ENCODE results near the gene TBL3. TPM values are rescaled to one million over a fixed set of nuclear protein-coding genes. Genes with fewer than 3 reads are reported as not detected.
A peak's percentile ranks its signal among the peaks of the same experiment; 100 is the strongest.

TBL3 gene
- total RNA-seq, 1 experiment from 2014 or later: 42.4 TPM

DNA sequence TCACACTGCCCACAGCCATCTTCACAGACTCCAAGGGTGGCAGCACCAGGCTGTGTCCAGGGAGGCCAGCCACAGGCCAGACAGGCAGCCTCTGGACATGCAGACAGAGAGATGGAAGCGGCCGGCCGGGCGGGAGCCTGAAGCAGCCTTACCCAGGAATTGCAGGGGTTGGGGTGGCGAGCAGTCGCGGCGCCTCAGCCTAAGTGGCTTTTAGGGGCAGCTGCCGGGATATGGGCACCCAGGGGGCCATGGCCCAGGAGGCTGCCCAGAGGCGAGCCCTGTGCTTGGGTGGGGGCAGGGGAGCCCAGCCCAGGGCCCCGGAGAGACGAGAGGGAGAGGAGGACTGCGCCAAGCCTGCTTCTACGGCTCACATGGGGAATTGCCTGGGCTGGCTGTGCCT lies 53.4 kb downstream of the TBL3 start:
- TF ChIP-seq TCF7L2 (IDR thresholded peaks at IDR 0.05; ENCODE audit: low read depth, low read length): no peak
- TF ChIP-seq SIN3A (IDR thresholded peaks at IDR 0.05; ENCODE audit: borderline replicate concordance, insufficient read depth, low read depth, low read length): no peak
- TF ChIP-seq POLR2AphosphoS5 (IDR thresholded peaks at IDR 0.05; ENCODE audit: low read depth, low read length): no peak
- no peak for TF ChIP-seq CTCF (IDR thresholded peaks at IDR 0.05)
- TF ChIP-seq REST (IDR thresholded peaks at IDR 0.05; ENCODE audit: insufficient read depth in 1 of 2, low read depth in 2 of 2, low read length in 1 of 2): no peak
- Histone ChIP-seq H3K27me3 (ENCODE audit: control insufficient read depth, insufficient read depth, low read length) (no peaks in the 10 kb centered on the region), H3K9me3 (ENCODE audit: control insufficient read depth, insufficient read depth, low read depth, low read length) (no peaks in the 10 kb centered on the region), H3K27ac (ENCODE audit: low read length) (peak overlapping the region; percentile 77), H3K4me3 (ENCODE audit: low read depth in 2 of 2, low read length in 2 of 2) (no peak overlapping the region), H3K4me1 (ENCODE audit: control insufficient read depth, insufficient read depth, low read length) (peaks cover 44% of the 10 kb centered on the region), H3K36me3 (ENCODE audit: control insufficient read depth, insufficient read depth, low read length) (no peaks in the 10 kb centered on the region)
- in situ Hi-C loops (cut with HindIII; ENCODE audit: low pct_unique_long_range_greater_than_20kb, low sequenced_read_pairs) (no loop called here), intact Hi-C loops (cut with micrococcal nuclease; ENCODE audit: unreplicated experiment) (loop anchor here (10.0 kb wide), 1 partner anchor 120 kb away; the partner anchor contains the start of gene RAB26)
- DNase-seq (ENCODE audit: low read depth, low spot score) (no peak), ATAC-seq (no peak)
- ChIA-PET CTCF (interaction anchor here (0.9 kb wide), 1 partner anchor 201 kb away, joined by 3 read pairs; no protein-coding TSS in a partner anchor), POLR2A (no interaction called here)
- no TSS peak for BruUV-seq (replicated peaks)

GRCh38 chr16:2025878-2026460 lies 54.1 kb downstream of the TBL3 start:
- POLR2A ChIA-PET: no interaction called here
- BruUV-seq (replicated peaks): no TSS peak
- no peaks in the 10 kb centered on the region for H3K36me3 ChIP-seq (ENCODE audit: control insufficient read depth, insufficient read depth, low read length)

More at GRCh38 chr16:2025878-2026460, 54.1 kb downstream of the TBL3 start:
- no peak for ATAC-seq
- Histone ChIP-seq H3K4me3 (ENCODE audit: low read depth in 2 of 2, low read length in 2 of 2) (peak overlapping the region; percentile 29 to 52), H3K27me3 (ENCODE audit: control insufficient read depth, insufficient read depth, low read length) (no peaks in the 10 kb centered on the region), H3K27ac (ENCODE audit: low read length) (peak overlapping the region; percentile 77), H3K9me3 (ENCODE audit: control insufficient read depth, insufficient read depth, low read depth, low read length) (no peaks in the 10 kb centered on the region), H3K4me1 (ENCODE audit: control insufficient read depth, insufficient read depth, low read length) (peaks cover 51% of the 10 kb centered on the region)
- intact Hi-C loops (cut with micrococcal nuclease; ENCODE audit: unreplicated experiment): loop anchor here (10.0 kb wide), 1 partner anchor 119 kb away; the partner anchor contains the start of gene RAB26
- in situ Hi-C loops (cut with HindIII; ENCODE audit: low pct_unique_long_range_greater_than_20kb, low sequenced_read_pairs): no loop called here
- no peak for DNase-seq (ENCODE audit: low read depth, low spot score)
- TF ChIP-seq REST (IDR thresholded peaks at IDR 0.05; ENCODE audit: insufficient read depth in 1 of 2, low read depth in 2 of 2, low read length in 1 of 2) (no peak), POLR2AphosphoS5 (IDR thresholded peaks at IDR 0.05; ENCODE audit: low read depth, low read length) (no peak), SIN3A (IDR thresholded peaks at IDR 0.05; ENCODE audit: borderline replicate concordance, insufficient read depth, low read depth, low read length) (no peak), CTCF (IDR thresholded peaks at IDR 0.05) (no peak), TCF7L2 (IDR thresholded peaks at IDR 0.05; ENCODE audit: low read depth, low read length) (no peak)
- CTCF ChIA-PET: interaction anchor here (0.9 kb wide), 1 partner anchor 200 kb away, joined by 3 read pairs; no protein-coding TSS in a partner anchor
